Measurements from ENCODE around the gene SEC23B. TPM values are rescaled to one million over a fixed set of nuclear protein-coding genes. Genes with fewer than 3 reads are reported as not detected.

SEC23B gene
- total and polyA plus RNA-seq, 2 of the 4 experiments (the other 2 are of a cell fraction) = 51.5 to 78.9 TPM

DNA sequence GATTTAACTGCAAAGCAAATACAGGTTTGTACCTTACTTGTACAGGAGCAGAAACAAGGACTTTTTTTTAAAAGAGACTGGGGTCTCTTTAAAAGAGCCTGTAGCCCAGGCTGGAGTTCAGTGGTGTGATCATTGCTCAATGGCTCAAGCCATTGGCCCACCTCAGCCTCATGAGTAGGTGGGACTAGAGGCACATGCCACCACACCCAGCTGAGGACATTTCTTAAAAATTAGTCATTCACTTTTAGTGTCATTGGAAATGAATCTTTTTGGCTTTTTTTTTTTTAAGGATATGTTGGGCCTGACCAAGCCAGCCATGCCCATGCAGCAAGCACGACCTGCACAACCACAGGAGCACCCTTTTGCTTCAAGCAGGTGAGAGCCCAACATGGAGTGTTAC is 16.9 kb downstream of the SEC23B start:
- H4K20me1 ChIP-seq (ENCODE audit: insufficient read depth, low read length) = no peaks in the 10 kb centered on the region
- H3K56ac ChIP-seq (ENCODE audit: extremely low read depth, insufficient read depth, low read length) = no peak overlapping the region
- H4K91ac ChIP-seq (ENCODE audit: insufficient read depth, low read depth, low read length) = peak overlapping the region; percentile 66; the same call in 1 of the 2 replicates
- peak overlapping the region; percentile 55; the same call in 1 of the 2 replicates for H3K4ac ChIP-seq (ENCODE audit: low read depth, low read length)
- no peaks in the 10 kb centered on the region for H3K27me3 ChIP-seq (ENCODE audit: control insufficient read depth, insufficient read depth, low read length)
- no TSS peak for BruUV-seq (replicated peaks)
- peak; percentile 59 for ATAC-seq (ENCODE audit: low read depth)
- WGBS, 2 experiments (ENCODE audit: extremely low coverage in 2 of 2, insufficient read length in 1 of 2) = no CpG with 5 or more reads among the region's 1 CpG
- no peak overlapping the region for H3K4me3 ChIP-seq (ENCODE audit: insufficient read depth, low read depth, low read length)
- in situ Hi-C loops (cut with MboI; ENCODE audit: low sequenced_read_pairs) = loop anchor here (25.0 kb wide), 2 partner anchors 113 to 1513 kb away; no protein-coding TSS in a partner anchor
- no peak overlapping the region for H2AK5ac ChIP-seq (ENCODE audit: low read depth, low read length)
- H3K14ac ChIP-seq (replicated peaks; ENCODE audit: low read depth, low read length) = peak overlapping the region; percentile 73
- ChIA-PET CTCF (interaction anchor here (0.7 kb wide), 1 partner anchor 10 kb away, joined by 7 read pairs; no protein-coding TSS in a partner anchor), POLR2A (ENCODE audit: unreplicated experiment) (no interaction called here)
- H3K9ac ChIP-seq (ENCODE audit: low read depth, low read length) = no peak overlapping the region
- no peak overlapping the region for H3K23ac ChIP-seq (ENCODE audit: low read depth, low read length)
- DNase-seq = peak; percentile 68
- H3K36me3 ChIP-seq (ENCODE audit: control insufficient read depth, insufficient read depth, low read length) = peaks cover 34% of the 10 kb centered on the region
- peak overlapping the region; percentile 50 to 58; a peak in 3 of 4 replicates for H4K8ac ChIP-seq (ENCODE audit: low read depth in 2 of 2, low read length in 2 of 2)
- H3K9me1 ChIP-seq (ENCODE audit: insufficient read depth, low read length) = peaks cover 5% of the 10 kb centered on the region
- peaks cover 9% of the 10 kb centered on the region in 2 experiments for H3K79me1 ChIP-seq (ENCODE audit: low read depth in 1 of 2, low read length in 2 of 2)
- peak overlapping the region; percentile 36; the same call in 1 of the 2 replicates for H2BK20ac ChIP-seq (ENCODE audit: low read depth, low read length)
- H3K9me3 ChIP-seq (ENCODE audit: control insufficient read depth, insufficient read depth, low read length) = no peaks in the 10 kb centered on the region
- H2AFZ ChIP-seq (replicated peaks; ENCODE audit: low read length, poor library complexity) = no peak overlapping the region
- peak overlapping the region; percentile 76 for H2BK120ac ChIP-seq (ENCODE audit: low read depth, low read length)
- peak overlapping the region; percentile 64 for H2BK5ac ChIP-seq (ENCODE audit: low read depth, low read length, poor library complexity, severe bottlenecking)
- peaks cover 2% of the 10 kb centered on the region for H3K4me1 ChIP-seq (ENCODE audit: control insufficient read depth, insufficient read depth, low read length)
- no peak overlapping the region for H2BK15ac ChIP-seq (ENCODE audit: low read depth, low read length)
- no peak overlapping the region for H3K27ac ChIP-seq (ENCODE audit: insufficient read depth, low read length)
- H3K18ac ChIP-seq (ENCODE audit: low read depth, low read length) = no peak overlapping the region; the same call in 1 of the 2 replicates
- intact Hi-C loops (cut with micrococcal nuclease) = no loop called here
- TF ChIP-seq BHLHE40 (IDR thresholded peaks at IDR 0.05; ENCODE audit: low read depth, low read length) = peak; percentile 57; the same call in 1 of the 2 replicates
- no peak for TF ChIP-seq MAZ (IDR thresholded peaks at IDR 0.05; ENCODE audit: borderline replicate concordance, low read depth, low read length)
- TF ChIP-seq NFE2L2 (IDR thresholded peaks at IDR 0.05; ENCODE audit: low read depth, low read length) = no peak
- peak; percentile 88 for TF ChIP-seq CEBPB (IDR thresholded peaks at IDR 0.05; ENCODE audit: low read depth, low read length)
- TF ChIP-seq USF2 (IDR thresholded peaks at IDR 0.05; ENCODE audit: low read depth, low read length) = peak; percentile 19; the same call in 1 of the 2 replicates
- no peak for TF ChIP-seq CHD1 (IDR thresholded peaks at IDR 0.05; ENCODE audit: low read depth, low read length)
- TF ChIP-seq, protein P1, sequence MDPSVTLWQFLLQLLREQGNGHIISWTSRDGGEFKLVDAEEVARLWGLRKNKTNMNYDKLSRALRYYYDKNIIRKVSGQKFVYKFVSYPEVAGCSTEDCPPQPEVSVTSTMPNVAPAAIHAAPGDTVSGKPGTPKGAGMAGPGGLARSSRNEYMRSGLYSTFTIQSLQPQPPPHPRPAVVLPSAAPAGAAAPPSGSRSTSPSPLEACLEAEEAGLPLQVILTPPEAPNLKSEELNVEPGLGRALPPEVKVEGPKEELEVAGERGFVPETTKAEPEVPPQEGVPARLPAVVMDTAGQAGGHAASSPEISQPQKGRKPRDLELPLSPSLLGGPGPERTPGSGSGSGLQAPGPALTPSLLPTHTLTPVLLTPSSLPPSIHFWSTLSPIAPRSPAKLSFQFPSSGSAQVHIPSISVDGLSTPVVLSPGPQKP (IDR thresholded peaks at IDR 0.05; ENCODE audit: borderline replicate concordance, low read depth, low read length) = no peak
- no peak for TF ChIP-seq MAFK (IDR thresholded peaks at IDR 0.05; ENCODE audit: low read depth, low read length)
- TF ChIP-seq RFX5 (IDR thresholded peaks at IDR 0.05; ENCODE audit: low read depth, low read length) = no peak
- no peak overlapping the region for H3K4me2 ChIP-seq (ENCODE audit: low read depth, low read length)
- H2AK9ac ChIP-seq (replicated peaks; ENCODE audit: low read depth, low read length, poor library complexity) = no peak overlapping the region
- H4K5ac ChIP-seq (ENCODE audit: low read depth, low read length) = no peak overlapping the region
- dilution Hi-C loops (cut with HindIII; ENCODE audit: low sequenced_read_pairs, unreplicated experiment) = no loop called here

Measured in IMR-90 (cell line).